Measurements from ENCODE around the gene KRTAP12-2. TPM values are rescaled to one million over a fixed set of nuclear protein-coding genes. Genes with fewer than 3 reads are reported as not detected.

The KRTAP12-2 gene
- total and polyA plus RNA-seq, 4 experiments from 2014 or later = not detected

- Mint-ChIP-seq H3K4me1 (peaks cover 53 to 78% (median 64%) of the 10 kb centered on the region in 4 donors), H3K9me3 (peaks cover 2 to 39% (median 25%) of the 10 kb centered on the region in 8 donors), H3K4me3 (peak overlapping the region; percentile 73 to 83 (median 78)), H3K27me3 (no peaks in the 10 kb centered on the region), H3K36me3 (peaks cover 17 to 20% of the 10 kb centered on the region in 2 donors), H3K27ac (peak overlapping the region; percentile 94 to 99 (median 98))
- intact Hi-C loops (cut with micrococcal nuclease) = loop anchor here (1.0 to 2.0 kb wide), 2 partner anchors 38 to 54 kb away; partner anchors contain the start of gene TSPEAR
- no peak for DNase-seq
- CTCF ChIA-PET (ENCODE audit: partially characterized antibody) = interaction anchor here (1.4 to 2.5 kb wide), 7 partner anchors 17 to 146 kb away, joined by 3 to 22 read pairs (median 5); partner anchors contain the start of gene UBE2G2
- Histone ChIP-seq H3K27me3 (ENCODE audit: insufficient read depth, low read length) (no peaks in the 10 kb centered on the region), H3K36me3 (ENCODE audit: insufficient read depth, low read length) (no peaks in the 10 kb centered on the region), H3K4me3 (ENCODE audit: low read length in 2 of 2) (peak overlapping the region; percentile 4 to 32), H3K27ac (ENCODE audit: low read depth, low read length) (peak overlapping the region; percentile 64), H3K4me1 (ENCODE audit: insufficient read depth, low read length) (peaks cover 68% of the 10 kb centered on the region), H3K9me3 (ENCODE audit: control insufficient read depth in 1 of 2, low read length in 2 of 2) (peaks cover 3 to 4% of the 10 kb centered on the region in 2 donors)
- POLR2A ChIA-PET (ENCODE audit: partially characterized antibody) = interaction anchor here (1.0 to 2.6 kb wide), 22 partner anchors 9 to 284 kb away, joined by 3 to 89 read pairs (median 6); partner anchors contain the start of genes SUMO3 and TSPEAR
Observed at GRCh38 chr21:44656868-44657267, 9.9 kb downstream of the KRTAP12-2 start.

DNA sequence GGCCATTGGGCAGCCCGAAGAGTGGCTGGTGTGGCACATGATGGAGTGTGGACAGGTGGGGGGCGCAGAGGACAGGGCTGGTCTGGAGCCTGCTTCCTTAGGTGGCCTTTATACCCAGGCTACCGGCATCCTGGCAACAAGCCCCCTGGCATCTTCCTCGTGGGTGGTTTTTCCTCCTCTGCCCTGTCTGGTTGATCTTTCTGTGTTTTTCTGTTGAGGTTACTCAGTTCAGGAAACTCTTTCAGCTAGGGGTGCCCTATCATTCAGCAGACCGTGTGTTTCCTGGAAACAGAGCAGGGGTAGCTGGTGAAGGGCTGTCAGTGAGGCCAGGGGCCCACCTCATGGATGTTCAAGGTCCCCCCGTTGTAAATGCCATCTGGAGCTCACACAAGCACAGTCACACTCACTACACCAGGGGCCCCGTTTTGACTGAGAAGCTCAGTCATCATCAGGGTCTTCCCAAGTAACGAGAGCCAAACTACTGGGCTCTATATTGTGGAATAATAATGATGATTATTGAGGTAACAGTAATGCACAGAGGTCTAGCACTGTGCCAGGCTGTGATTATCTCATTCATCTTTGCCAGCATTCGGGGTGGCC lies 12.1 kb downstream of the KRTAP12-2 start, which contains the start of gene KRTAP12-4:
KRTAP12-4 (minus strand) TSS at position 84 of the 600 bp plus-strand sequence; CDS start at position 39, 45 bp downstream.
- H3K27me3 Mint-ChIP-seq = no peaks in the 10 kb centered on the region
- Histone ChIP-seq H3K27ac (ENCODE audit: low read depth, low read length) (peak within 1 kb of the TSS; percentile 45), H3K4me1 (ENCODE audit: insufficient read depth, low read length) (peaks cover 64% of the 10 kb centered on the region), H3K4me3 (ENCODE audit: low read length in 2 of 2) (peak within 1 kb of the TSS in 1 of 2 donors; percentile 16), H3K9me3 (ENCODE audit: control insufficient read depth in 1 of 2, low read length in 2 of 2) (peaks cover 3 to 4% of the 10 kb centered on the region in 2 donors), H3K36me3 (ENCODE audit: insufficient read depth, low read length) (no peaks in the 10 kb centered on the region), H3K27me3 (ENCODE audit: insufficient read depth, low read length) (no peaks in the 10 kb centered on the region)
- H3K4me1 Mint-ChIP-seq = peaks cover 50 to 67% (median 57%) of the 10 kb centered on the region in 4 donors
- peaks cover 2 to 39% (median 25%) of the 10 kb centered on the region in 8 donors for H3K9me3 Mint-ChIP-seq
- POLR2A ChIA-PET (ENCODE audit: partially characterized antibody) = interaction anchor here (1.1 to 3.6 kb wide), 4 partner anchors 36 to 277 kb away, joined by 3 to 29 read pairs (median 4); no protein-coding TSS in a partner anchor
- peak within 1 kb of the TSS; percentile 87 to 97 (median 95) for H3K27ac Mint-ChIP-seq
- H3K4me3 Mint-ChIP-seq = peak within 1 kb of the TSS; percentile 15 to 87 (median 66)
- peaks cover 14 to 17% of the 10 kb centered on the region in 2 donors for H3K36me3 Mint-ChIP-seq
- no peak for DNase-seq
- intact Hi-C loops (cut with micrococcal nuclease) = no loop called here
- CTCF ChIA-PET (ENCODE audit: partially characterized antibody) = interaction anchor here (0.8 to 1.8 kb wide), 3 partner anchors 32 to 87 kb away, joined by 3 to 8 read pairs (median 7); no protein-coding TSS in a partner anchor

DNA sequence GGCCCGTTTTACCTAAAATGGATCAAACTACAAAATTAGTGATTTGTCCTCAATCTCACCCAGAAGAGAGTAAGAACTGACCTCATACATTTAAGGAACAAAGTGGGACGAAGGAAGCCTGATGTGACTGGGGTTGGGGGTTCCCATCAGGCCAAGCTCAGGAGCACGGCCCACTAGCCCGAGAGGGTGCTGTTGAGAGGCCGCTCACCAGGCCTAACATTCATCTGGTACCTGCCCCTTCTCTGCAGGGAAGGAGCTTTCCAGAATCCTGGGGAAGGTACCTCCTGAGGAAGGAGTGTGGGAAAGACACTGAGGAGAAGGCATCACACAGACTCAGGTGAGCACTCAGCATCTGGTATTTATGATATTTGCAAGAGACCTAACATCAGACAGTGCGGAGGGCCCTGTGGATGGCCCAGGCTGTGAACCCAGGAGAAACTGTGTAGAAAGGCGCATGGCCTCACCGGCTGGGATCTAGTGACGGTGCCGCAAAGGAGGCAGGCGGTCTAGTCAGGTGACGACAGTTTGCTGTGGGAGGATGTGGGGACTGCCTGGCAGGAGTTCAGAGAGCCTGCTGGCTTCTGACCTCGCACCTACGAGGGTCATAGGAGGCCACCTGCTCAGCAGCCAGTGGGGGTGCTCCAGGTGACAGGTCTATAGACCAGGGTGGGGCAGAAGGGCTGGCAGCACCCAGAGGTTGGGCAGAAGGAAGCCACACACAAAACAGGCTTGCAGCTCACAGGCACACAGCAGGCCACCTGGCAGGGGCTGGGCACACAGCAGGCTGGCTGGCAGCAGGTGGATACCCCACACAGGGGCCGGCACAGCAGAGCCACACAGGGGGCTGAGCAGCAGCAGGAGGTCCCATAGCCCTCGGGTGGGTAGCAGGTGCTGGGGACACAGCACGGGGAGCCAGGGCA lies 12.8 kb downstream of the KRTAP12-2 start:
- Mint-ChIP-seq H3K4me3 (peak overlapping the region; percentile 15 to 87 (median 66)), H3K27me3 (no peaks in the 10 kb centered on the region), H3K9me3 (peaks cover 2 to 39% (median 25%) of the 10 kb centered on the region in 8 donors), H3K27ac (peak overlapping the region; percentile 87 to 97 (median 95)), H3K36me3 (peaks cover 14 to 17% of the 10 kb centered on the region in 2 donors), H3K4me1 (peaks cover 43 to 59% (median 51%) of the 10 kb centered on the region in 4 donors)
- Histone ChIP-seq H3K4me1 (ENCODE audit: insufficient read depth, low read length) (peaks cover 56% of the 10 kb centered on the region), H3K9me3 (ENCODE audit: control insufficient read depth in 1 of 2, low read length in 2 of 2) (peaks cover 3 to 4% of the 10 kb centered on the region in 2 donors), H3K36me3 (ENCODE audit: insufficient read depth, low read length) (no peaks in the 10 kb centered on the region), H3K27ac (ENCODE audit: low read depth, low read length) (peak overlapping the region; percentile 45), H3K4me3 (ENCODE audit: low read length in 2 of 2) (peak overlapping the region in 1 of 2 donors; percentile 16), H3K27me3 (ENCODE audit: insufficient read depth, low read length) (no peaks in the 10 kb centered on the region)
- intact Hi-C loops (cut with micrococcal nuclease) = no loop called here
- ChIA-PET CTCF (ENCODE audit: partially characterized antibody) (interaction anchor here (0.8 to 1.6 kb wide), 9 partner anchors 16 to 143 kb away, joined by 3 to 10 read pairs (median 4); no protein-coding TSS in a partner anchor), POLR2A (ENCODE audit: partially characterized antibody) (interaction anchor here (0.7 to 3.6 kb wide), 6 partner anchors 27 to 278 kb away, joined by 3 to 29 read pairs (median 4); partner anchors contain the start of gene KRTAP10-9)
- peak; percentile 83 to 89 (median 85) for DNase-seq

GRCh38 chr21:44653123-44653522 lies 13.6 kb downstream of the KRTAP12-2 start:
- Mint-ChIP-seq H3K4me1 (peaks cover 35 to 52% (median 43%) of the 10 kb centered on the region in 4 donors), H3K27ac (peak overlapping the region; percentile 74 to 97 (median 95)), H3K4me3 (no peak overlapping the region), H3K27me3 (no peaks in the 10 kb centered on the region), H3K36me3 (peaks cover 14 to 17% of the 10 kb centered on the region in 2 donors), H3K9me3 (peaks cover 2 to 39% (median 25%) of the 10 kb centered on the region in 8 donors)
- no peak overlapping the region for H3K27ac ChIP-seq (ENCODE audit: low read depth, low read length)
- H3K27me3 ChIP-seq (ENCODE audit: insufficient read depth, low read length) = no peaks in the 10 kb centered on the region
- H3K9me3 ChIP-seq (ENCODE audit: control insufficient read depth in 1 of 2, low read length in 2 of 2) = peaks cover 3 to 4% of the 10 kb centered on the region in 2 donors
- H3K4me1 ChIP-seq (ENCODE audit: insufficient read depth, low read length) = peaks cover 48% of the 10 kb centered on the region
- ChIA-PET CTCF (ENCODE audit: partially characterized antibody) (interaction anchor here (0.9 to 1.6 kb wide), 7 partner anchors 17 to 142 kb away, joined by 3 to 10 read pairs (median 4); no protein-coding TSS in a partner anchor), POLR2A (ENCODE audit: partially characterized antibody) (interaction anchor here (0.7 to 3.6 kb wide), 4 partner anchors 27 to 143 kb away, joined by 3 to 29 read pairs (median 4); partner anchors contain the start of gene KRTAP10-9)
- no peaks in the 10 kb centered on the region for H3K36me3 ChIP-seq (ENCODE audit: insufficient read depth, low read length)
- H3K4me3 ChIP-seq (ENCODE audit: low read length in 2 of 2) = no peak overlapping the region
- peak in 1 of 5 donors; percentile 21 for DNase-seq
- intact Hi-C loops (cut with micrococcal nuclease) = no loop called here

DNA sequence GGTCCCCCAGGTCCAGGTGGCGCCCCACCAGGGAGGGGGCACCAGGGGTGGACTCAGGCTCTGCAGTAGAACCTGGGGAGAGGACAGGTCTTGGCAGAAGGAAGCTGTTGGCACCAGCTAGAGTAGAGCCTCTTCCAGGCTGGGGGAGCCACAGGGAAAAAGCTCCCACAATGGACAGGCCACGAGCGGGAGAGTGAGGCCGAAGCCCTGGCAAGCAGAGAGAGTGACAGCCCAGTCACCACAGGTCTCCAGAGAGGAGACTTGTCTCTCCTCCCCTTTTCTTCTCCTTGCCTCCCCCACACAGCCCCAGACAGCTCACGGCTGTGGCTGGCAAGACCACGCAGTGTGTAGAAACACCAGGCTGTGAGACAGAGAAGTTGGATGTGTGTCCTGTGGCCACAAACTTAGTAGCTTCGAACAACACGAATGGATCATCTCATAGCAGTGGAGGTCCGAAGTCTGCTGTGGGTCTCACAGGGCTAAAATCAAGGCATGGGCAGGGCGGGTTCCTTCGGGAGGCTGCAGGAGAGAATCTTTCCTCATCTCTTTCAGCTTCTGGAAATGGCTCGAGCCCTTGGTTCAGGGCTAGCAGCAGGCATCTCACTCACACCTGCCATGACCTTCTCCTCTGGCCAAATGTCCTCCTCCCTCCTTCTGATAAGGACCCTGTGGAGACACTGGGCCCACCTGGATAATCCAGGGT lies 15.6 kb downstream of the KRTAP12-2 start:
- Histone ChIP-seq H3K27me3 (ENCODE audit: insufficient read depth, low read length) (no peaks in the 10 kb centered on the region), H3K27ac (ENCODE audit: low read depth, low read length) (no peak overlapping the region), H3K9me3 (ENCODE audit: control insufficient read depth in 1 of 2, low read length in 2 of 2) (peaks cover 2 to 3% of the 10 kb centered on the region in 2 donors), H3K4me1 (ENCODE audit: insufficient read depth, low read length) (peaks cover 30% of the 10 kb centered on the region), H3K36me3 (ENCODE audit: insufficient read depth, low read length) (no peaks in the 10 kb centered on the region), H3K4me3 (ENCODE audit: low read length in 2 of 2) (no peak overlapping the region)
- Mint-ChIP-seq H3K9me3 (peaks cover 0 to 26% (median 11%) of the 10 kb centered on the region in 8 donors), H3K4me1 (peaks cover 18 to 38% (median 25%) of the 10 kb centered on the region in 4 donors), H3K4me3 (no peak overlapping the region), H3K27me3 (no peaks in the 10 kb centered on the region), H3K27ac (peak overlapping the region in 6 of 7 donors; percentile 25 to 80 (median 66)), H3K36me3 (peaks cover 3 to 5% of the 10 kb centered on the region in 2 donors)
- intact Hi-C loops (cut with micrococcal nuclease) = no loop called here
- ChIA-PET POLR2A (ENCODE audit: partially characterized antibody) (no interaction called here), CTCF (ENCODE audit: partially characterized antibody) (no interaction called here)
- DNase-seq = no peak

DNA sequence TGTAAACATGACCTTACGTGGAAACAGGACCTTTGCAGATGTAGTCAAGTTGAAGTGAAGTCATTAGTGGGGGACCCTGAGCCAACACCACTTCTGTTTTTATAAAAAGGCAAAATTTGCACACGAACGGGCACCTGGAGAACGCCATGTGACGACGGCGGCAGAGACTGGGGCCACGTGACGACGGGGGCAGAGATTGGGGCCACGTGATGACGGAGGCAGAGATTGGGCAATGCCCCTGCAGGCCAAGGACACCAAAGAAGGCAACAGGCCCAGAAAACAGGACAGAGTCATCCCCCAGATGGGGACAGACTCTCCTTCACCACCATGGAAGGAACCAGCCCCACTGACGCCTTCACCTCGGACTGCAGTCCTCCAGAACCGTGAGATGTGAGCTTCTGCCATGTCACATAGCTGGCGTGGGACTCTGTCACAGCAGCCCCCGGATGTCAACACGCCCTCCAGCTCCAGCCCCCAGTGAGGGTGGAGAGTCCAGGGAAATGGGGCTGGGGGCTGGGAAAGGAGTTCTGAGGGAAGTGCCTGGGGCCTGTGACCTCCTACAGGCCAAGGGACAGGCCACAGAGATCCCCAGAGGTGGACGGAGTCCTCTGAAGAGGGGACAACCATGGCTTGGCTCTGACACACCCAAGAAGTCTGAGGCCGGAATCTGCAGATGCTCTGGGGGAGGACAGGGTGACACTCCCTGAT lies 16.3 kb downstream of the KRTAP12-2 start:
- POLR2A ChIA-PET (ENCODE audit: partially characterized antibody) = no interaction called here
- peaks cover 0 to 25% (median 9%) of the 10 kb centered on the region in 8 donors for H3K9me3 Mint-ChIP-seq
- peak overlapping the region in 3 of 7 donors; percentile 41 to 60 (median 55) for H3K27ac Mint-ChIP-seq
- Histone ChIP-seq H3K27ac (ENCODE audit: low read depth, low read length) (no peak overlapping the region), H3K9me3 (ENCODE audit: control insufficient read depth in 1 of 2, low read length in 2 of 2) (no peaks in the 10 kb centered on the region), H3K36me3 (ENCODE audit: insufficient read depth, low read length) (no peaks in the 10 kb centered on the region), H3K4me3 (ENCODE audit: low read length in 2 of 2) (no peak overlapping the region), H3K4me1 (ENCODE audit: insufficient read depth, low read length) (peaks cover 23% of the 10 kb centered on the region), H3K27me3 (ENCODE audit: insufficient read depth, low read length) (no peaks in the 10 kb centered on the region)
- H3K36me3 Mint-ChIP-seq = peaks cover 3 to 4% of the 10 kb centered on the region in 2 donors
- intact Hi-C loops (cut with micrococcal nuclease) = no loop called here
- CTCF ChIA-PET (ENCODE audit: partially characterized antibody) = no interaction called here
- no peak for DNase-seq
- H3K27me3 Mint-ChIP-seq = no peaks in the 10 kb centered on the region
- H3K4me3 Mint-ChIP-seq = no peak overlapping the region
- peaks cover 18 to 31% (median 21%) of the 10 kb centered on the region in 4 donors for H3K4me1 Mint-ChIP-seq

Measured in CD4-positive, alpha-beta memory T cell (primary cell).